ENCODE data around the gene XPNPEP2.

GRCh38 chrX:129779747-129780146 lies 41.0 kb downstream of the XPNPEP2 start, which contains the start of gene SASH3:
- no peak for TF ChIP-seq EZH2 (IDR thresholded peaks at IDR 0.05; ENCODE audit: borderline replicate concordance, low read depth, low read length, severe bottlenecking)
- TF ChIP-seq, protein P1, sequence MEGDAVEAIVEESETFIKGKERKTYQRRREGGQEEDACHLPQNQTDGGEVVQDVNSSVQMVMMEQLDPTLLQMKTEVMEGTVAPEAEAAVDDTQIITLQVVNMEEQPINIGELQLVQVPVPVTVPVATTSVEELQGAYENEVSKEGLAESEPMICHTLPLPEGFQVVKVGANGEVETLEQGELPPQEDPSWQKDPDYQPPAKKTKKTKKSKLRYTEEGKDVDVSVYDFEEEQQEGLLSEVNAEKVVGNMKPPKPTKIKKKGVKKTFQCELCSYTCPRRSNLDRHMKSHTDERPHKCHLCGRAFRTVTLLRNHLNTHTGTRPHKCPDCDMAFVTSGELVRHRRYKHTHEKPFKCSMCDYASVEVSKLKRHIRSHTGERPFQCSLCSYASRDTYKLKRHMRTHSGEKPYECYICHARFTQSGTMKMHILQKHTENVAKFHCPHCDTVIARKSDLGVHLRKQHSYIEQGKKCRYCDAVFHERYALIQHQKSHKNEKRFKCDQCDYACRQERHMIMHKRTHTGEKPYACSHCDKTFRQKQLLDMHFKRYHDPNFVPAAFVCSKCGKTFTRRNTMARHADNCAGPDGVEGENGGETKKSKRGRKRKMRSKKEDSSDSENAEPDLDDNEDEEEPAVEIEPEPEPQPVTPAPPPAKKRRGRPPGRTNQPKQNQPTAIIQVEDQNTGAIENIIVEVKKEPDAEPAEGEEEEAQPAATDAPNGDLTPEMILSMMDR (IDR thresholded peaks at IDR 0.05; ENCODE audit: borderline replicate concordance, extremely low read depth, low read length, poor library complexity, severe bottlenecking): no peak

Data from DND-41 (cell line).